HG02623 (cell line): Measurements from ENCODE around the gene CEP55.

ENCODE experiments used
- ATAC-seq: cut with Tn5 transposase; IDR thresholded peaks from one replicate; pipeline ENCODE4 v1.9.1; 2021; ENCODE audit warnings: moderate library complexity; ENCODE audit not compliant: unreplicated experiment

The CEP55 gene

DNA sequence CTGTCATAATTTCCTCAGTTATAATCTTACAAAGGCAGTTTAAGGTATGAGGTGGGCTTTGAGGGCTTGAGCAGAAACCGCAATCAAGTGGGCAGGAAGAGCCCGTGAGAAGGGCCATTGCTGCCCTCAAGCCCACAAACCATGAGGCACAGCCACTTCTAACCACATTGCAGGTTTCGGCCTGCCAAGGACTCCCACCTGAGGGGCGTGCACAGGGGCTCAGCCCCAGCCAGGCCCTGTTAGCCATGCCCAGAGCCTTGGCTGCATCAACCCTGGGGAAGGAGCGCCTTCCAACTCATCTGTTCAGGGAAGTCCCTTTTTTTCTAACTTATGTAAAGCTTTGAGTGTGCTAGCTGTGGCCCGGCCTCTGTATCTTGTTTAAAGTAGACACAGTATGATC, 64.1 kb downstream of the CEP55 start:
- no peak for ATAC-seq

GRCh38 chr10:93565446-93565845, 69.0 kb downstream of the CEP55 start:
- no peak for ATAC-seq

GRCh38 chr10:93566435-93567276, 70.2 kb downstream of the CEP55 start, which contains the start of gene FFAR4:
Gene FFAR4 (plus strand): TSS chr10:93566665. CDS start chr10:93566721, 56 bp downstream.
- no peak for ATAC-seq

GRCh38 chr10:93567277-93568104, 71.1 kb downstream of the CEP55 start:
- no peak for ATAC-seq

- no peak for ATAC-seq
Observed at GRCh38 chr10:93568105-93568390, 71.6 kb downstream of the CEP55 start.

- no peak for ATAC-seq
Observed at GRCh38 chr10:93570383-93570782, 74.0 kb downstream of the CEP55 start.

- no peak for ATAC-seq
Observed at GRCh38 chr10:93572606-93573005, 76.2 kb downstream of the CEP55 start.

- ATAC-seq, result no peak
Observed at GRCh38 chr10:93573051-93573909, 76.9 kb downstream of the CEP55 start.

DNA sequence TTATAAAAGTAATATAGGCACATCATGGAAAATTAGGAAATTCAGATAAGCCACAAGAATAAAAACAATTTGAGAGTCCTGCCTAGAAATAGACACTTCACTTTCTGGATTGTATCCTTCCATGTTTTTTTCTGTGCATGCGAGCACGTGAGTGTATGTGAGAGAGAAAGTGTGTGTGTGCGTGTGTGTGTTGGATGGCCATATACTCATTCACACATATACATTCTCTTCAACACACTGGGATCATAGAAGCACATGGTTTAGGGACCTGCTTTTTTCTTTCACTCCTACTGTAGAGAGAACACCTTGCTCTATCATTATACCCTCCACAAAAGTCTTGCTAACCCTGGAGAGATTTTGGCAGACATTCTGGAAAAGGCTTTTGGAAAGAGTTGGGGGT, 77.5 kb downstream of the CEP55 start:
- no peak for ATAC-seq

DNA sequence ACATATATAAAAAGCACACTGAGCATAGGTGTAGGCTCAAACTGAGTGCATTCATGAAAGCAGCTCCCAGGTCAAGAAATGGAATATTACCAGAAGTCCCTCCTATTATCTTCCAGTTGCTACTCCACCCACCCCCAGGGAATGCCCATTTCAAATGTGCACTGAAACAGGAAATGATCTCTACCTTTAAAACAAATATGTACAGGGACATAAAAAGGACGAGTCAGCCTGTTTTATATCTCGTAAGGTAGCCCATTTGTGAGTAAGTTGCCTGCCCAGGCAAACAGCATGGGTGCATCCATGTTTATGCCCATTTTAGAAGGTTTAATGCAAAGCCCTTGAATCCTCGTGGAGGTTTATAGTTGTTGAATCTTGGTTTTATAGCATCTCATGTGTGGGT, 80.5 kb downstream of the CEP55 start:
- no peak for ATAC-seq

- no peak for ATAC-seq
Observed at GRCh38 chr10:93577565-93577964, 81.2 kb downstream of the CEP55 start.
